ENCODE measurements around the gene CNIH2.

The CNIH2 gene

GRCh38 chr11:66333220-66333877 is 55.4 kb downstream of the CNIH2 start:
- no peak for DNase-seq

Measured in NCI-H1105 (cell line).